HG03103 (cell line): ENCODE measurements around the gene OSBPL3.

Source experiments
- ATAC-seq: cut with Tn5 transposase; IDR thresholded peaks from one replicate; pipeline ENCODE4 v1.9.1; 2021; ENCODE audit warnings: low read depth; ENCODE audit not compliant: unreplicated experiment

Gene OSBPL3

DNA sequence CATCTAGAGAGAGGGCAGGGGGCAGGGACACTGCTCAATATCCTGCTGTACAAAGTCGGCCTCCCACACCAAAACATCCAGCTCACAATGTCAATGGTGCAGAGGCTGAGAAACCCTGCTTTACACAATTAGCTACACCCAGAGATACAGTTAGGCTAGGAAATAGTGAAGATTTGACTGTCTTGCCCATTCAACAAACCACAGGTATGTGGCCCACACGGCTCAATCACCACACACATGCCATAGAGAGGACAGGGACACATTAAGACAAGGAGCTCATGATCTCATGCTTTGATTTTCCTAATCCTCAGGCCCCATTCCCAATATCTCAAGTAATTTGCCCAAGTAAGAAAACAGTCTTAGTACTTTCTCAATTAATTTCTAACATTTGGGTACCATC is 110.4 kb downstream of the OSBPL3 start:
- ATAC-seq = no peak

DNA sequence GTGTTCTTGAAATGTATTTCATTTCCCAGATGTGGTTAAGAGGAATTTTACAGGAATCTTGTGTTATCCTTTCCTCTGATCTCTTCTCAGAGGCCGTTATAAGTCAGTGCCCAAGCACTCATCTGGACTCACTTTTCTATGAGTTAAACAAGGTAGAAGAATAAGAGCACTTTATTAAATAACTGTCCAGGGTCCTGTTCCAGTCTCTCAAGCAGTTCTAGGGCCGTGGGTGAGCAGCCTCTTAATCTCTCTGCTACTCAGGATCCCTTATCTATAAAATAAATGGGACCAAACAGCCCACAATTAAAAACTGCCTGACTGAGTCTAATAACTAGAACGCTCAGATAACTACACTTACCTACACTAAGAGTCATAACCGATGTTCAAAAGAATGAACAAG is 111.2 kb downstream of the OSBPL3 start:
- ATAC-seq = no peak

DNA sequence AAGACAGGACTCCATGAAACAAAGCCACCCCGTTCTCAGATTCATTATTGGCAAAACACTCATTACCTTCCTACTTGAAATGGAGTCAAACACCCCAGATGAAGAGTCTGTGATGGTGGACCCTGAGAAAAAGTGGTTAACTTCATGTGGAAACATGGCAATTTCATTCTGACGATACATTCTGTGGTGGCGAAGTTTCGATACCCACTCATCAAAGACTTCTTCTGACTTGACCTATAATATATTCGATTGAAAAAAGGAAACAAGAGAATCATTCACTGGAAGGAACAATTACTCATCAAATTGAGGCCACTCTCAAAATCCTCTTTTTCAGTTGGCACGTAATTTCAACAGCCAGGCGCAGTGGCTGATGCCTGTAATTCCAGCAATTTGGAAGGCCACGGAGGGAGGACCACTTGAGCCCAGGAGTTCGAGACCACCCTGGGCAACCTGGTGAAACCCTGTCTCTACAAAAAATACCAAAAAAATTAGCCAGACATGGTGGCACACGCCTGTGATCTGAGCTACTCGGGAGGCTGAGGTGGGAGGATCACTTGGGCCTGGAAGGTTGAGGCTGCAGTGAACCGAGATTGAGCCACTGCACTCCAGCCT is 113.9 kb downstream of the OSBPL3 start:
- no peak for ATAC-seq

- ATAC-seq = no peak
Measured at GRCh38 chr7:24864214-24864817, 115.7 kb downstream of the OSBPL3 start.

GRCh38 chr7:24863626-24864025 is 116.4 kb downstream of the OSBPL3 start:
- no peak for ATAC-seq

GRCh38 chr7:24862461-24862860 is 117.5 kb downstream of the OSBPL3 start:
- no peak for ATAC-seq

DNA sequence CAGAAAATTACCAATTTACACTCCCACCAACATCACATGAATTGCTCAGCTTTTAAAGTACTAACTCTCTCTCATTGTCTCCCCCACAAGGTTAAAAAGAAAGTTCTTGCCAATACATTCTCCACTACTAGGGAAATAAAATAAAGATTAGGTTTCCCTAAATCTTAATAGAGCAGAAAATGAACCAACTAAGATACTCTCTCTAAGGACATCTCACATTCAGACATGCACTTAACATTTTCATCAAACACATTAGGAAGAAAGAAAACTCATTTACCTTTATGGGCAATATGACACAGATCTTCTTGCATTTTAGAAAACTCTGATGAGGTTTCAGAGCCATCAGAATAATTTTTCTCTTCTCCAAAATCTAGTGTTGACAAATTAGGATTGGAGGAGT is 118.6 kb downstream of the OSBPL3 start:
- ATAC-seq = no peak

GRCh38 chr7:24860611-24861010 is 119.4 kb downstream of the OSBPL3 start:
- no peak for ATAC-seq

- no peak for ATAC-seq
Measured at GRCh38 chr7:24858108-24858977, 121.6 kb downstream of the OSBPL3 start.

DNA sequence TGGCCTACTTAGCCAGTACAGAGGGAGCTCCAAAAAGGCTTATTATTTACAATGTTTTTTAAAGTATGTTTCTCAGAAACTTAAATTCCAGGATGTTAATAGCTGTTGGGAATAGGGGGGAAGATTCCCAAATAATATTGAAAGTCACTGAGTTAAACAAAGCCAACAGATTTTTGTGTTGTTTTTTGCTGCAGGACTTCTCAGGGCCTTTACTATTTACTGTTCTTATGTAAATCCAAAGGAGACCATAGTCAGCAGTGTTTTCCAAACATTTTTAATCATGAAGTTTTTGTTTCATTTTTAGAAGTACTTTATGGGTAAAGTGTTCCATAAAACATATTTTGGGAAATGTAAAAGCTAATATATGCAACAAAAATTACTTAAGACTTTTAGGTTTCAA is 122.4 kb downstream of the OSBPL3 start:
- ATAC-seq = no peak

GRCh38 chr7:24854866-24855265 is 125.1 kb downstream of the OSBPL3 start:
- ATAC-seq = no peak

- no peak for ATAC-seq
Measured at GRCh38 chr7:24851786-24852185, 128.2 kb downstream of the OSBPL3 start.

- ATAC-seq = no peak
Measured at GRCh38 chr7:24848878-24849277, 131.1 kb downstream of the OSBPL3 start.

DNA sequence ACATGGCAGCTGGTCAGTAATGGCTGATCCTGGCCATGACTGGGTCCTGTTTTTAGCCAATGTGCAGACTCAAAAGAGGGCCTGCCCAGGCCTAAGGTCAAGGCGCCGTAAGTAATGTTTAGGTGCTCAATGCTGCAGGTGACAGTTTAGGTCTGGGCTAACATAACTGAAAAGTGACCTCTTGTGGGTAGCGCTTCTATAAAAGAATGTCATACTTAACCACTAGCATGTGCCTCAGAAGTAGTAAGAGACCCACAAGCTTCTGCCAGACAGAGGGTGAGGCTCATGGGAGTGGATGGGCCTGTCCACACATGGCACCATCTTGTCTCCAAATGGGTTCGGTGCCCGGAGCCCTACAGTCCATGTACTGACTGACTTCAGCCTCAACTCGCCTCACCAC is 132.2 kb downstream of the OSBPL3 start:
- ATAC-seq = no peak

GRCh38 chr7:24843821-24844434 is 136.1 kb downstream of the OSBPL3 start:
- no peak for ATAC-seq

DNA sequence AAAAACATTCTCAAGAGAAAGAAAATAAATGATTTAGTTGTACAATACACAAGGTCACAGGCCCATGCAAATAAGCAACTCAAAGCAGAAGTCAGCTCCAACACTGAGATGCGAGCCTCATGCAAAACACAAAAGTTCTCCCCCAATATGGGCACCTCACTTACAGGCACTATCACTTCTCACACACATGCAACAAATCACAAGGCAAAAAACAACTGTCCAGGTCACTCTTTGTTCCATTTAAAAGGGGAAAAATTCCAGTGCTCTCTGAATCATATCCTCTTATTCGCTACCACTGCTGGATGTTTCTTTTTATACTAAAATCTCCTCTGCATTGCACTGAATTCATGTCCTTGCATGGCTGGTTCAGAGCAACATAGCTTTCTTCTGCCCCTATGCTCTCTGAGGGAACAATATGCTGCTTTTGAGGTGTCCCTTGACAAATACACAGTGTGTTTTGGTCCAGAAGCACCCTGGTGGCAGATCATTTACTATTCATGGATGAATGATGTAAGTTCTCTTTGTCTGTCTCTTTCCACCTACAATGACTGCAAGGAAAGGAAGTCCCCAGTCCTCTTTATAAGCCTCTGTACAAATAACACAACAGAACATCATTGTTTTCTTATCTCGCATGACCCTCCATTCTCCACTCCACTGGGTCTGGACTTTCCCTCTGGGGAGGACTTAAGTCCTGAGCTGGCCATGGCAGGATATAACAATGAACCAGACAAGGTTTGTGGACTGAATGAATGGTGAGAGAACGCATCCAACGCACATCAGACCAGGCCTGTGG is 137.3 kb downstream of the OSBPL3 start:
- ATAC-seq = peak; percentile 46

GRCh38 chr7:24842029-24842428 is 137.9 kb downstream of the OSBPL3 start:
- no peak for ATAC-seq

DNA sequence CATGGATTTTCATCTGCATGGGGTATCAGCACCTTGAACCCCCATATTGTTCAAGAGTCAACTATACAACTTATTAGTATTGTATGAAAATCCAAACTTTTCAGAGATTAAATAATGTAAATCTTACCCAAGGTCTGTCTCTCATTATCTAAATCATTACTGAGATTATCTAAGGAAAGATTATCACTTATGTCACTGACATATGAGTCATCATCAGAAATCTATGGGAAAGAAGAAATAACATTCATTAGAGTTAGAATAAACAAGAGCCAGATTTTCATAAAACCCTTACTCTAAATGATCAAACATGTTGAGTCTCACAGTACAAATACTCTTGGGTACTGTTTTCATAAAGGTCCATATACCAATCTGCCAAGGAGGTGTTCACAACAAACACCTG is 139.4 kb downstream of the OSBPL3 start:
- no peak for ATAC-seq

- peak; percentile 81 for ATAC-seq
Measured at GRCh38 chr7:24836084-24836483, 143.9 kb downstream of the OSBPL3 start.

DNA sequence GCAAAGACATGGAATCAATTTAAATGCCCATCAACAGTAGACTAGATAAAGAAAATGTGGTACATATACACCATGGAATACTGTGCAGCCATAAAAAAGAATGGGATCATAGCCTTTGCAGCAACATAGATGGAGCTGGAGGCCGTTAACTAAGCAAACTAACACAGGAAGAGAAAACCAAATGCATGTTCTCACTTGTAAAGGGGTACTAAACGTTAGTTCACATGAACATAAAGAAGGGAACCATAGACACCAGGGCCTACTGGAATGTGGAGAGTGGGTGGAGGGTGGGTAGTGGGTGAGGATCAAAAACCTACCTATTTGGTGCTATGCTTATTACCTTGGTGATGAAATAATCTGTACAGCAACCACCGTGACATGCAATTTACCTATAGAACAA is 144.3 kb downstream of the OSBPL3 start:
- no peak for ATAC-seq
